Measurements from ENCODE around the gene GPC6. TPM values are rescaled to one million over a fixed set of nuclear protein-coding genes. Genes with fewer than 3 reads are reported as not detected.

GPC6 gene
- total RNA-seq, 3 donors from 2014 or later (not counting 1 experiment from before 2014, with no cell fraction given): not detected

- H3K27me3 ChIP-seq (ENCODE audit: control insufficient read depth, insufficient read depth, low read length): no peaks in the 10 kb centered on the region
- TF ChIP-seq CTCF (IDR thresholded peaks at IDR 0.05): no peak
- H3K4me1 ChIP-seq (ENCODE audit: control insufficient read depth, insufficient read depth, low read length): no peaks in the 10 kb centered on the region
- intact Hi-C loops (cut with micrococcal nuclease): no loop called here
- Mint-ChIP-seq H3K9me3 (peaks cover 5 to 7% of the 10 kb centered on the region in 2 donors), H3K27ac (no peak overlapping the region), H3K27me3 (ENCODE audit: low read depth in 2 of 2) (no peaks in the 10 kb centered on the region), H3K36me3 (no peaks in the 10 kb centered on the region), H3K4me1 (no peaks in the 10 kb centered on the region), H3K4me3 (no peak overlapping the region)
- H3K4me3 ChIP-seq (ENCODE audit: low read length): no peak overlapping the region
- H3K9me3 ChIP-seq (ENCODE audit: control insufficient read depth, insufficient read depth, low read length): no peaks in the 10 kb centered on the region
- WGBS (ENCODE audit: insufficient coverage): 73% methylated on average over 2 of the region's 3 CpGs
- ATAC-seq (no peak), DNase-seq (no peak)
- H3K36me3 ChIP-seq (ENCODE audit: control insufficient read depth, insufficient read depth, low read length): no peaks in the 10 kb centered on the region
- H3K27ac ChIP-seq (ENCODE audit: low read length): no peak overlapping the region
These were observed 510.3 kb downstream of the GPC6 start for GRCh38 chr13:93736909-93737308.

- H3K9me3 Mint-ChIP-seq: peaks cover 11 to 18% of the 10 kb centered on the region in 2 donors
- no peaks in the 10 kb centered on the region for H3K36me3 Mint-ChIP-seq
- WGBS (ENCODE audit: insufficient coverage): 100% methylated on average over 1 of the region's 1 CpG
- intact Hi-C loops (cut with micrococcal nuclease): no loop called here
- Histone ChIP-seq H3K27ac (ENCODE audit: low read length) (no peak overlapping the region), H3K36me3 (ENCODE audit: control insufficient read depth, insufficient read depth, low read length) (no peaks in the 10 kb centered on the region), H3K9me3 (ENCODE audit: control insufficient read depth, insufficient read depth, low read length) (no peaks in the 10 kb centered on the region), H3K27me3 (ENCODE audit: control insufficient read depth, insufficient read depth, low read length) (no peaks in the 10 kb centered on the region), H3K4me3 (ENCODE audit: low read length) (no peak overlapping the region), H3K4me1 (ENCODE audit: control insufficient read depth, insufficient read depth, low read length) (no peaks in the 10 kb centered on the region)
- ATAC-seq: no peak
- no peak overlapping the region for H3K4me3 Mint-ChIP-seq
- no peak overlapping the region for H3K27ac Mint-ChIP-seq
- DNase-seq: no peak
- TF ChIP-seq CTCF (IDR thresholded peaks at IDR 0.05): no peak
- no peaks in the 10 kb centered on the region for H3K4me1 Mint-ChIP-seq
- no peaks in the 10 kb centered on the region for H3K27me3 Mint-ChIP-seq (ENCODE audit: low read depth in 2 of 2)
These were observed 513.7 kb downstream of the GPC6 start for GRCh38 chr13:93740334-93740733.

- Histone ChIP-seq H3K27me3 (ENCODE audit: control insufficient read depth, insufficient read depth, low read length) (no peaks in the 10 kb centered on the region), H3K4me3 (ENCODE audit: low read length) (no peak overlapping the region), H3K9me3 (ENCODE audit: control insufficient read depth, insufficient read depth, low read length) (no peaks in the 10 kb centered on the region), H3K4me1 (ENCODE audit: control insufficient read depth, insufficient read depth, low read length) (no peaks in the 10 kb centered on the region), H3K36me3 (ENCODE audit: control insufficient read depth, insufficient read depth, low read length) (no peaks in the 10 kb centered on the region), H3K27ac (ENCODE audit: low read length) (no peak overlapping the region)
- Mint-ChIP-seq H3K4me3 (no peak overlapping the region), H3K9me3 (peaks cover 11 to 19% of the 10 kb centered on the region in 2 donors), H3K27ac (no peak overlapping the region), H3K27me3 (ENCODE audit: low read depth in 2 of 2) (no peaks in the 10 kb centered on the region), H3K36me3 (no peaks in the 10 kb centered on the region), H3K4me1 (no peaks in the 10 kb centered on the region)
- intact Hi-C loops (cut with micrococcal nuclease): no loop called here
- ATAC-seq (no peak), DNase-seq (no peak)
- TF ChIP-seq CTCF (IDR thresholded peaks at IDR 0.05): no peak
- 90% methylated on average over 5 of the region's 5 CpGs for WGBS (ENCODE audit: insufficient coverage)
These were observed 517.4 kb downstream of the GPC6 start for GRCh38 chr13:93744033-93744432.

- H3K4me3 ChIP-seq (ENCODE audit: low read length): no peak overlapping the region
- no peak for TF ChIP-seq CTCF (IDR thresholded peaks at IDR 0.05)
- 64% methylated on average over 1 of the region's 1 CpG for WGBS (ENCODE audit: insufficient coverage)
These were observed 518.3 kb downstream of the GPC6 start for GRCh38 chr13:93744886-93745285.

More at GRCh38 chr13:93744886-93745285, 518.3 kb downstream of the GPC6 start:
- no peaks in the 10 kb centered on the region for H3K36me3 Mint-ChIP-seq
- ATAC-seq (no peak), DNase-seq (no peak)
- intact Hi-C loops (cut with micrococcal nuclease): no loop called here
- no peaks in the 10 kb centered on the region for H3K4me1 ChIP-seq (ENCODE audit: control insufficient read depth, insufficient read depth, low read length)
- H3K27me3 ChIP-seq (ENCODE audit: control insufficient read depth, insufficient read depth, low read length): no peaks in the 10 kb centered on the region
- H3K27ac Mint-ChIP-seq: no peak overlapping the region
- H3K36me3 ChIP-seq (ENCODE audit: control insufficient read depth, insufficient read depth, low read length): no peaks in the 10 kb centered on the region
- no peaks in the 10 kb centered on the region for H3K9me3 ChIP-seq (ENCODE audit: control insufficient read depth, insufficient read depth, low read length)
- H3K4me3 Mint-ChIP-seq: no peak overlapping the region
- no peaks in the 10 kb centered on the region for H3K4me1 Mint-ChIP-seq
- H3K27me3 Mint-ChIP-seq (ENCODE audit: low read depth in 2 of 2): no peaks in the 10 kb centered on the region
- H3K27ac ChIP-seq (ENCODE audit: low read length): no peak overlapping the region
- peaks cover 11 to 16% of the 10 kb centered on the region in 2 donors for H3K9me3 Mint-ChIP-seq

Measured in natural killer cell (primary cell).